ENCODE data around the gene CDH16.

- no peak for TF ChIP-seq CTCF (IDR thresholded peaks at IDR 0.05; ENCODE audit: insufficient read depth, low read depth, low read length)
- TF ChIP-seq EZH2 (IDR thresholded peaks at IDR 0.05; ENCODE audit: insufficient read depth, low read length) = no peak
Observed at GRCh38 chr16:66889622-66890021, 29.1 kb downstream of the CDH16 start.
